GM13976 (cell line): ENCODE data around the gene NAALADL2.

Source experiments
- DNase-seq: peaks from one replicate; pipeline ENCODE4 v3.0.0; 2012; ENCODE audit warnings: low spot score
- CTCF ChIP-seq: IDR thresholded peaks from 2 replicates; pipeline ENCODE4 v1.5.1; 2012; ENCODE audit warnings: borderline replicate concordance, mild to moderate bottlenecking; ENCODE audit not compliant: insufficient read depth; ENCODE audit errors: extremely low read depth, missing control alignments, control extremely low read depth
- in situ Hi-C: fragments of 300-500 bp; cut with MboI; formaldehyde crosslinking; loops from one replicate; pipeline ENCODE4 v1.12.0; 2022; ENCODE audit warnings: low sequenced_read_pairs, mixed read lengths, inconsistent platforms; ENCODE audit not compliant: unreplicated experiment

NAALADL2 gene

DNA sequence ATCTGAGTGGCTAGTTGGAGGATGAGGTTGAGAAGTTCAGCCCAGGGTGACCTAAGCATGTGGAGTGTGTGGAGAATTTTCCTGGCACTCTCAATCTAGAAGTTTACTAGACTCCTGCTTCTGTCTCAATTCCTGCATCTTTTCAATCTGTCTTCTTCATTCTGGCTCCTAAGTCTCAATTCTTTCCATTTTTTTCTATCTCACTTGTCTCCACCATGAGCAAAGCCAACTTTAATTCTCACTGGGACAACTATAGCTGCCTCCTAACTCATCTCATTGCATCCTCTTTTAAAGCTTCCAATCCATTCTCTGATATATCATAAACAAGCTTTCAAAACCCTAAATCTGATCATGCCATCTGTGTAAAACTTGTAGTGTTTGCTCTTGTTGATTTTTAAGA lies 569.3 kb downstream of the NAALADL2 start:
- in situ Hi-C loops = no loop called here
- TF ChIP-seq CTCF = no peak
- DNase-seq = no peak

- in situ Hi-C loops = no loop called here
- TF ChIP-seq CTCF = no peak
- no peak for DNase-seq
These were observed 572.0 kb downstream of the NAALADL2 start for GRCh38 chr3:175430983-175431773.

- in situ Hi-C loops = no loop called here
- DNase-seq = no peak
- TF ChIP-seq CTCF = no peak
These were observed 573.4 kb downstream of the NAALADL2 start for GRCh38 chr3:175432376-175433025.

GRCh38 chr3:175433026-175433674 lies 574.0 kb downstream of the NAALADL2 start:
- no peak for TF ChIP-seq CTCF
- DNase-seq = no peak
- in situ Hi-C loops = no loop called here

GRCh38 chr3:175434561-175434960 lies 575.4 kb downstream of the NAALADL2 start:
- no peak for TF ChIP-seq CTCF
- in situ Hi-C loops = no loop called here
- no peak for DNase-seq

DNA sequence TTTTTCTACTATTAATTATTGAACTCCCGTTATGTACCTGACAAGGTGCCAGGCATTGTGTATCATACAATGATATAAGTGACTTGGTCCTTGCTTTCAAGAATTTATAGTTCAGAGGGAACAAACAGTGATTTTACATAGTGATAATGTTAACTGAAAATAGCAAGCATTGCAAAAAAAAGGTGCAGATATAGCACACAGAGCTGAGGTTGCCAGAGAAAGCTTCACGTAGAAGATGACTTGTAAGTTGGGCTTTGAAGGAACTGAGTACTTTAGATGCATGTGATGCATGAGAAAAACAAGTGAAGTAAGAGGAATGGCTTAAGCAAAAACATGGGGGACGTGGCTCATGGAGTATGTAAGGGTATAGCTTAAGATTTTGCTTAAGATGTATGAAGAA lies 584.5 kb downstream of the NAALADL2 start:
- no peak for DNase-seq
- in situ Hi-C loops = no loop called here
- TF ChIP-seq CTCF = no peak
